Measurements from ENCODE around the gene ZFAND4. TPM values are rescaled to one million over a fixed set of nuclear protein-coding genes. Genes with fewer than 3 reads are reported as not detected.
"Not testable (repeated sequence)": the region's sequence is repeated elsewhere in the genome, so short reads cannot be mapped to it uniquely, and the experiment has no call there.

ZFAND4 gene
- total RNA-seq, 1 donor from 2014 or later: 9.1 TPM

- no peak for DNase-seq (ENCODE audit: low read depth)
- no peak for TF ChIP-seq CTCF (IDR thresholded peaks at IDR 0.05; ENCODE audit: insufficient read depth, low read length, poor library complexity, severe bottlenecking)
Measured at GRCh38 chr10:45578384-45578971, 94.1 kb downstream of the ZFAND4 start.

GRCh38 chr10:45575966-45576597 lies 96.5 kb downstream of the ZFAND4 start:
- no peak for TF ChIP-seq CTCF (IDR thresholded peaks at IDR 0.05; ENCODE audit: insufficient read depth, low read length, poor library complexity, severe bottlenecking)
- Histone ChIP-seq H3K27me3 (ENCODE audit: control insufficient read depth, insufficient read depth, low read length) (no peaks in the 10 kb centered on the region), H3K4me3 (ENCODE audit: low read depth, low read length) (no peak overlapping the region), H3K36me3 (ENCODE audit: control insufficient read depth, insufficient read depth, low read length) (no peaks in the 10 kb centered on the region)
- no peak for DNase-seq (ENCODE audit: low read depth)

More at GRCh38 chr10:45578384-45578971, 94.1 kb downstream of the ZFAND4 start:
- H3K4me3 ChIP-seq (ENCODE audit: low read depth, low read length): no peak overlapping the region
- no peaks in the 10 kb centered on the region for H3K36me3 ChIP-seq (ENCODE audit: control insufficient read depth, insufficient read depth, low read length)
- H3K27me3 ChIP-seq (ENCODE audit: control insufficient read depth, insufficient read depth, low read length): no peaks in the 10 kb centered on the region

GRCh38 chr10:45575032-45575761 lies 97.4 kb downstream of the ZFAND4 start:
- H3K36me3 ChIP-seq (ENCODE audit: control insufficient read depth, insufficient read depth, low read length); H3K4me3 ChIP-seq (ENCODE audit: low read depth, low read length); DNase-seq (ENCODE audit: low read depth); H3K27me3 ChIP-seq (ENCODE audit: control insufficient read depth, insufficient read depth, low read length): not testable (repeated sequence)

- Histone ChIP-seq H3K27me3 (ENCODE audit: control insufficient read depth, insufficient read depth, low read length) (no peaks in the 10 kb centered on the region), H3K36me3 (ENCODE audit: control insufficient read depth, insufficient read depth, low read length) (no peaks in the 10 kb centered on the region), H3K4me3 (ENCODE audit: low read depth, low read length) (no peak overlapping the region)
- no peak for DNase-seq (ENCODE audit: low read depth)
- no peak for TF ChIP-seq CTCF (IDR thresholded peaks at IDR 0.05; ENCODE audit: insufficient read depth, low read length, poor library complexity, severe bottlenecking)
Measured at GRCh38 chr10:45569471-45569870, 103.1 kb downstream of the ZFAND4 start.

GRCh38 chr10:45566415-45566814 lies 106.2 kb downstream of the ZFAND4 start:
- DNase-seq (ENCODE audit: low read depth): no peak
- Histone ChIP-seq H3K27me3 (ENCODE audit: control insufficient read depth, insufficient read depth, low read length) (no peaks in the 10 kb centered on the region), H3K4me3 (ENCODE audit: low read depth, low read length) (no peak overlapping the region), H3K36me3 (ENCODE audit: control insufficient read depth, insufficient read depth, low read length) (no peaks in the 10 kb centered on the region)
- TF ChIP-seq CTCF (IDR thresholded peaks at IDR 0.05; ENCODE audit: insufficient read depth, low read length, poor library complexity, severe bottlenecking): no peak

Other genes with a start within 250 kb of the ZFAND4 start
- gene WASHC2C, start 54.5 kb upstream of the ZFAND4 start, total RNA-seq: 49.1 and 51.5 TPM in 2 replicates
- 5.8 and 16.4 TPM in 2 replicates for gene AGAP4, start 174.7 kb upstream of the ZFAND4 start, total RNA-seq